ENCODE results near the gene SUSD3. TPM values are rescaled to one million over a fixed set of nuclear protein-coding genes. Genes with fewer than 3 reads are reported as not detected.
"Not testable (repeated sequence)": the region's sequence is repeated elsewhere in the genome, so short reads cannot be mapped to it uniquely, and the experiment has no call there.

SUSD3 gene
- polyA plus RNA-seq, 3 donors: 10.4 to 13.3 (median 12.0) TPM

- no peak for DNase-seq
Observed at GRCh38 chr9:93092251-93092991, 33.9 kb downstream of the SUSD3 start.

DNA sequence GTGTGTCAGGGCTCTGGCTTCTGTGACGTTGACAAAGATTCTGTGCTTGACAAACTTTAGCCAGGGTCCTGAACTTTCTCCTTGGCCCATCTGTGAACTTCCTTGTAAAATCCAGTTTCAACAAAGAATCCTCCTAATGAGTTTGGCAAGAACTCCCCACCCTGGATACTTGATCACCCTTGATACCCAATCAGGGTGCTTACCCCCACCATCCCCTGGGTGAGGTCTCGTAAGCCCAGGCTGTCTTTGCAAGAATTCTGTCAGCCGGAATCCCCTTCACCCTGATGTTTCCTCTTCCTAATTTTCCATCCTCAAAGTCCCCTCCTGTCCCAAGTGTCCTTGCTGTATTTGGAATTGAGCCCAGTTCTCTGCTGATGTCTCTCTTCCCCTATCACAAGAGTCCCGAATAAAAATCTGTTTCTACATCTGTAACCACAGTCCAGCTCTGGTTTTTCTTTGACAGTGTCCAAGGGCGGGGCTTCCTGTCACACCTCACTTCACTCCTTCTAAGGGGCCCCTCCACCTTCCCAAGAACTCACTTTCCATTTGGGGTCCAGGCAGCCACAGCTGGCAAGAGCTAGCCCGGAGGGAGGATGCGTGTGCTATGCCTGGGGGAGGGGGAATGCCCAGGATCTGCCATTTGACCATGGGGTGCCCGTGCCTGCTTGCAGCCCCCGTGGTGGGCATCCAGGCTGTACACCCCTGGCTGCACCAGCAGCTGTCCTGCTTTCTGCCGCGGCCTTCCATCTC, 34.8 kb downstream of the SUSD3 start:
- peak; percentile 54 for DNase-seq

- no peak for DNase-seq
Observed at GRCh38 chr9:93093877-93094657, 35.6 kb downstream of the SUSD3 start.

- DNase-seq: peak; percentile 44
Observed at GRCh38 chr9:93094658-93095204, 36.2 kb downstream of the SUSD3 start.

DNA sequence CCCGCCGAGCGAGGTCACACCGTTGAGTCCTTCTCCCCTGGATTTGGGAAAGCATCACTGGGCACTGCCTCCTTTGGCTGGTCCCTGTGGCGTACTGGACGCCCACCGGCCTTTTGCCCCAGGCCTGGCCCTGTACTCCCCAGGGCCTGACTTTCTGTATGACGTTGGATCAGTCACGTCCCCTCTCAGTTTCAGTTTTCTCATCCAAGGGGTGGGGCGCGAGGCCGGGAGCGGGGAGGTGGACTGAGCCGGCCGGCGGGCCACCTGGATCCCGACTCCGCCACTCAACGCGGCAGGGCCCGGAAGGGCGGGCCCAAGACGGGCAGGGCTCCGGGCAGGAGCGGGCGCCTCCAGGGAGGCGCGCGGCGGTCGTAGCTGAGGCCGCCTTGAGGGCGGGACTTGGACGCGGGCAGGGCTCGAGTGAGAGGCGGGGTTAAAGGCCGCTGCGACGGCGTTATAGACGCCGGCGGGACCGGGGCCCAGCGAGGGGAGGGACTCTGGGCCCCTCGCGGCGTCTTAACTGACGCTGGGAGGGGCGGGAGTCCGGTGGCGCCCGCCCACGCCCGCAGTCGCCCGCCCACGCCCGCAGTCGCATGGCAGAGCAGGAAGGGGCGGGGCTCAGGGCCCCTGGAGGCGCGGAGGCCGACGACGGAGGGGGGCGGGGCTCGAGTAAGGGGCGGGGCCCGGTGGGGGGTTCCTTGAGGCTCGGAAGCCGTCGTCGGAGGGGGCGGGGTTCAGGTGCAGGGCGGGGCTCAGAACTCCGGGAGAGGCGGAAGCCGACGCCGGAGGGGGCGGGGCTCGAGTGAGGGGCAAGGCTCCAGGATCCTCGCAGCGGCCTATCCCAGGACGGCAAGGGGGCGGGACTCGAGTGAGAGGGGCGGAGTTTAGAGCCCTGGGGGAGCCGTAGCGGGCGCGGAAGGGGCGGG, 37.0 kb downstream of the SUSD3 start:
- peak; percentile 99 for DNase-seq

DNA sequence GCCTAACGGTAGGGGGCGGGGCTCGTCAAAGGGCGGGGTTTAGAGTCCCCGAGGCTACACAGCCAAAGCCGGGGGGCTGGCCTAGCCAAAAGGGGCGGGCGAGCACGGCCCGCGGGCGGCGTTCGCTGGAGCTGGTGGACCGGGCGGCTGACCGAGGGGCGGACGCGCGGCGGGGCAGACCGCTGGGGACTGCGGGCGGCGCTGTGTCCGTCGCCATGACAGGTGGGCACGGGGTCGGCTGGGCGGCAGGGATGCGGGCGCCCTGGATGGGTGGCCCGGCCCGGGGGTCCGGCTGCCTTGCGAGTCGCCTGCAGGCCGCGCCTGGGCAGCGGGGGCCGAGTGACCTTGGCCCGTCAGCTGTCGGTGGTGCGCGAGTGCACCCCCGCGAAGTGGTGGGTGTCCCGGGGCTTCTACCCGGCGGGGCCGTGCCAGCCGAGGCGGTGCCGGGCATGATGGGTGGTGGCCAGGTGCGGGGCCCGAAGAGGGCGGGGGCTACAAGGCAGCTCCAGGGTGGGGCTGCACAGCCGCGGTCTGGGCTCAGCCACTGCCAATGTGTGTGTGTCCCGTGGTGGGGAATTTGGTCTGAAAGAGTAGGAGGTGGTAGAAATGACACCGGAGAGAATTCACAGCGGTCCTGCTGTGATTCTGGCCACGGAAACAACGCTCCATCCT, 37.8 kb downstream of the SUSD3 start, which contains the start of gene CARD19:
TSS of gene CARD19 (plus strand) at position 87 of the 672 bp plus-strand sequence. CDS start at position 216, 129 bp downstream.
- DNase-seq: peak; percentile 33

GRCh38 chr9:93096811-93097382, 38.4 kb downstream of the SUSD3 start:
- no peak for DNase-seq

GRCh38 chr9:93097511-93098201, 39.2 kb downstream of the SUSD3 start:
- no peak for DNase-seq

DNA sequence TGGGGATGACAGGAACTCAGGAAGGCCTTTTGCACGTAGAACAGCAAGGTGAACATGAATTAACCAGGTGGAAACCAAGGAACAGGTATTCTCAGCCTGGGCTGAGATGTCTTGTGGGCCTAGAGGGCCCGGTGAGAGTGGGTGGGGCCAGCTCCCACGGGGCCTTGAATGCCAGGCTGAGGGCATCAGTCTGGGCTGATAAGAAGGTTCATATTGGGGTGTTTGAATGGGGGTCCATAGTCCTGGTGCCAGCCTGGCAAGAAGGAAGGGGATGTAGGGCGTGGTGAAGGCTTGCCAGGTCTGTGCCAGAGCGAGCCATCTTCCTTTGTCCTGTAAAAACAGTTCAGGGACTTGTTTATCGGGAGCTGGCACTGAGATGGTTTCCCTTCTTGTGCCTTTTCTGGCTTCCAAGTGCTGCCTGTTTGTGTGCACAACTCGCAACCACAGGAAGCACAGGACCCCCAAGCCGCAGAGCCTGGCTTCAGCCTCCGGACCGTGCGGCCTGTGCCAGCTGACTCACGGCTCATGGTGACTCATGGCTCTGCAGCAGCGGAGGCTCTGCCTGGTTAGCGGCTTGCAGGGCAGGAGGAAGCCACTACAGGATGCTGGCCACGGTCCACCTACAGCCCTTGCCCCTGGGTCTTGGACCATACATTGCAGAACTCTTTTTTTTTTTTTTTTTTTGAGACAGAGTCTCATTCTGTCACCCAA, 39.9 kb downstream of the SUSD3 start:
- no peak for DNase-seq

DNA sequence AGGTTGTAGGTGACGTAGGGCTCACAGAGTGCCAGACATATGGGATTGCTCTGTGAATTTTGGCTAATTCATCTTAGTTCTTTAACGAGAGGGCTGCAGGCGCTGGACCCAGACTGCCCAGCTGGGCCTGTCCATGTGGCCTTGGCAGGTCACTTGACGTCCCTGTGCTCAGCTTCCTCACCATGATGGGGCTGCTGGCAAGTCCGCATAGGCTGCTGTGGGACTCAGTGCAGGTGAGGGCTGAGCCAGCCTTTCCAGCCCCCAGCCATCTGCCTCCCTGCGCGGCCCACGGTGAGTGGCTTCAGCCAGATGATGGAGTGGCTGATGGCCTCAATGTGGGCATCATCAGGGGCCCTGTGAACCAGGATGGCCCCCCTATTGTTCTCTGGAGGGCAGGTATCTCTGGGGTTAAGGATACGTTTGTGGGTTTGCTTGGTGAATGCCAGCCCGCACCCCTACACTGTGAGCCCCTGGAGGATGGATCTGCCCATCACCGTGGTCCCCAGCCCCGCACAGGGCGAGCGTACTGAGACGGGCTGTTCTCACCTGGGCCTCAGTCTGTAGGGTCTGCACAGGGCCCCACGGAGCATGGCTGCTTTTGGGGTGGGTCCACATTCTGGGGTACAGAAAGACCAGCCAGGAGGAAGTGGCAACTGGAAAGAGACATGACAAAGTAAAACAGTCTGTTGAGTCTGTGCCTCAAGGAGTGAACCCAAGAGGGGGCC, 41.2 kb downstream of the SUSD3 start:
- no peak for DNase-seq

DNA sequence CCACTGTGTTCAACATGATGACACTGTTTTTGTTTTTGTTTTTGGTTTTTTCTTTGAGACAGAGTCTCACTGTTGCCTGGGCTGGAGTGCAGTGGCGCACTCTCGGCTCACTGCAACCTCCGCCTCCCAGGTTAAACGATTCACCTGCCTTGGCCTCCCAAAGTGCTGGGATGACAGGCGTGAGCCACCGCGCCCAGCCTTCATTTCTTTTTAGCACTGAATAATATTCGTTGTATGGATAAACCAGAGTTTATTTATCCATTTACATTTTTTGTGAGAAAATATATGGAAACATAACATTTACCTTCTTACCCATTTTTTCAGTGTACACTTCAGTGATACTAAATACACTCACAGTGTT, 41.8 kb downstream of the SUSD3 start:
- no peak for DNase-seq

DNA sequence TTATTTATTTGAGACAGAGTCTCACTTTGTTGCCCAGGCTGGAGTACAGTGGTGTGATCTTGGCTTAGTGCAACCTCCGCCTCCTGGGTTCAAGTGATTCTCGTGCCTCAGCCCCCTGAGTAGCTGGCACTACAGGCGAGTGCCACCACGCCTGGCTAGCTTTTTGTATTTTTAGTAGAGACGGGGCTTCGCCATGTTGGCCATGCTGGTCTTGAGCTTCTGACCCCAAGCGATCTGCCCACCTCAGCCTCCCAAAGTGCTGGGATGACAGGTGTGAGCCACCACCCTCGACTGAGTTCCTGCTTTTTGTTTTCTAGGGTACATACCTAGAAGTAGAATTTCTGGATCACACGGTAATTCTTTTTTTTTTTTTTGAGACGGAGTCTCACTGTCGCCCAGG, 42.6 kb downstream of the SUSD3 start:
- not testable (repeated sequence) for DNase-seq

DNA sequence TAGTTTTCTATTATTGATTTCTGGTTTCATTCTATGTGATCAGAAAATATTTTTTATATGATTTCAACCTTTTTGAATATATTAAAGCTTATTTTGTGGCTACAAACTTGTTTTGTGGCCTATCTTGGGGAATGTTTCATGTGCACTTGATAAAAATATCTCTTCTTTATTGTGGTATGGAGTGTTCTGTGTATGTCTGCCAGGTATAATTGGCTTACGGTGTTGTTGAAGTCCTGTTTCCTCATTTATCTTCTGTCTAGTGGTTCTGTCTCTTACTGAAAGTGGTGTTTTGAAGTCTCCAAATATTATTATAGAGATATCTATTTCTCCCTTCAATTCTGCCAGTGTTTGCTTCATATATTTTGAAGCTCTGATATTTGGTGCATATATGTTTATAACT, 47.1 kb downstream of the SUSD3 start:
- DNase-seq: no peak

DNA sequence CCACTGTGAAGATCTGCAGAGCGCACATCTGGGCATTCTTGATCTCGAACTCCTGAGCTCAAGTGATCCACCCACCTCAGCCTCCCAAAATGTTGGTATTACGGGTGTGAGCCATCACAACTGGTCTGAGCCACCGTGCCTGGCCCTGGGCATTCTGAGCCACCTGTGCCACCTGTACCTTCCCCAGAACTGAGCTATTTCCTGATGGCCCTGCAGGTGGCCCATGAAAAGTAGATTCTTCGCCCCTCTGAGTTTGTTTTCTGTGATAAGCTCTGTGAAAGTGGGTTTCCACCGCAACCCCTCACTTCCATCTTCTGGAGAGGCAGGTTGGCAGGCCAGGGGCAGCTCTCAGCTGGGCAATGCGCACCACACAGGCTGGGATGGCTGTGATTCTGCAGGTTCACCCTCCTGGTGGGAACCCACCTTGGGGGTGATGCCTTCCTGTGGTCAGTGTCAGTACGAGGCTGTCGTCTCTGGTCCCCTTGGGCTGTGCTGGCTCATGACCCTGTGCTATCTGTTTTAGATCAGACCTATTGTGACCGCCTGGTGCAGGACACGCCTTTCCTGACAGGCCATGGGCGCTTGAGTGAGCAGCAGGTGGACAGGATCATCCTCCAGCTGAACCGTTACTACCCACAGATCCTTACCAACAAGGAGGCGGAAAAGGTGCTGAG, 48.8 kb downstream of the SUSD3 start:
- DNase-seq: no peak

DNA sequence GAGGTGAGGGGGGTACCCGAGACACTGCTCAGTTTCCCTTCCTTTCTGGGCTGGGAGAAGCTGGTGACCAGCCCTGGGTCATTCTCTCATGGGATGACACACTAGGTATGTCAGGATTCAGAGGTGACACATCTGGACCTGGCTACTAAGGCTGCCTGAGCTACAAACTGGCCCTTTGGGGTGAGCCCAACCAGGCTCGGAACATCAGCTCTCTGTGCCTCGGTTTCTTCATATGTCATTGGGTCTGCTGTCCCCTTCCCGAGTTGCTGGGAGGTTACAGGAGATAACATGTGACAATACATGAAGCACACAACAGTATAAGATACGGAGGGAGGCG, 49.3 kb downstream of the SUSD3 start:
- no peak for DNase-seq

DNA sequence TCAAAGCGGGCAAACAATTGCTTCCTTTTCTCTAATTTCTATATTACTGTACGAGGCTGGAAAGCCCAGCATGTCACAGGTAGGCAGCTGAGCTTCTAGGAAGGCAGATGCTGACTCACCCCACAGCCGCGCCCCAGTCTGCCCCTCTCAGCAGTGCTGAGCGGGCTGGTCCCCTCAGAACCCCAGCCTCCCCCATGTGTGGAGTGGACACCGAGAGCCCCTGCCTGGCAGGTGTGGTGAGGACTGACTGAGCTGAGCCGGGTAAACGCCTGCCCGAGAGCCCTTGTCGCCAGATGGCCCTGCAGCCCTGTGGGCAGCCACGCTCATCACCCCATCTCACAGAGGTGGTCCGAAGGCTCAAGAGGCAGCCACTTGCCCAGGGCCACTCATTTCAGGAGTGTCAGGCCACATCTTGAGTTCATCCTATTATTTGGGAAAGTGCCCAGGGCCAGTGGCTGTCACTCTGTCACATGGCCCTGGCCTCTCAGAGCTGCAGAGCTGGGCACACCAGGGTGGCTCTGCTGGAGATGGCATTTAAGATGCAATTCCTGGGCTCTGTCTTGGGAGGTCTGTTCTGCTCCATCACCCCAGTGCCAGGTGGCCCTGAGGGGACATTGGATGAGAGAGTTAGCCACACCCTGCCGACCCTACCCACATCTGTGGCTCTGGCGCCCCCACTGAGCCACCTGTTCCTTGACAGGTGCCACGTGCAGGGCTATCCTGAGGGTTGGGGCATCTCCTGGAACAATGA, 50.0 kb downstream of the SUSD3 start:
- DNase-seq: no peak

DNA sequence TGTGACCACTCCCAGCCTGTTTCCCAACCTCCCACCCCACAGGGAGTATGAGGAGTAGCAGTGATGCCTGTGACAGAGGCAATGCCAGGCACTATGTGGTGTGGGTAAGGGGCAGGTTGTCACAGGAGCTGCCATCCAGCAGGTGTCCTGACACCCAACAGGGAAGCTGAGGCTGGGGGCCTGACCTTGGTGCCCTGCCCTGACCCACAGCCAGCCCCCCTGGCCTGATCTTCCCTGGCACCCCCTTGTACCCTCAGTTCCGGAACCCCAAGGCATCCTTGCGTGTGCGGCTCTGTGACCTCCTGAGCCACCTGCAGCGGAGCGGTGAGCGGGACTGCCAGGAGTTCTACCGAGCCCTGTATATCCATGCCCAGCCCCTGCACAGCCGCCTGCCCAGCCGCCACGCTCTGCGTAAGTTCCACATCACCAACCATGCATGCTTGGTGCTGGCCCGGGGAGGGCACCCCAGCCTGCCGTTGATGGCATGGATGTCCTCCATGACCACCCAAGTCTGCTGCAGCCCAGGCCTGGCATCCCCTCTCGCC, 51.9 kb downstream of the SUSD3 start:
- DNase-seq: no peak

Data from renal pelvis (tissue), 4 donors.